ENCODE measurements around the gene SPINK5. TPM values are rescaled to one million over a fixed set of nuclear protein-coding genes. Genes with fewer than 3 reads are reported as not detected.
"Not testable (repeated sequence)": the region's sequence is repeated elsewhere in the genome, so short reads cannot be mapped to it uniquely, and the experiment has no call there.

The SPINK5 gene, protein sequence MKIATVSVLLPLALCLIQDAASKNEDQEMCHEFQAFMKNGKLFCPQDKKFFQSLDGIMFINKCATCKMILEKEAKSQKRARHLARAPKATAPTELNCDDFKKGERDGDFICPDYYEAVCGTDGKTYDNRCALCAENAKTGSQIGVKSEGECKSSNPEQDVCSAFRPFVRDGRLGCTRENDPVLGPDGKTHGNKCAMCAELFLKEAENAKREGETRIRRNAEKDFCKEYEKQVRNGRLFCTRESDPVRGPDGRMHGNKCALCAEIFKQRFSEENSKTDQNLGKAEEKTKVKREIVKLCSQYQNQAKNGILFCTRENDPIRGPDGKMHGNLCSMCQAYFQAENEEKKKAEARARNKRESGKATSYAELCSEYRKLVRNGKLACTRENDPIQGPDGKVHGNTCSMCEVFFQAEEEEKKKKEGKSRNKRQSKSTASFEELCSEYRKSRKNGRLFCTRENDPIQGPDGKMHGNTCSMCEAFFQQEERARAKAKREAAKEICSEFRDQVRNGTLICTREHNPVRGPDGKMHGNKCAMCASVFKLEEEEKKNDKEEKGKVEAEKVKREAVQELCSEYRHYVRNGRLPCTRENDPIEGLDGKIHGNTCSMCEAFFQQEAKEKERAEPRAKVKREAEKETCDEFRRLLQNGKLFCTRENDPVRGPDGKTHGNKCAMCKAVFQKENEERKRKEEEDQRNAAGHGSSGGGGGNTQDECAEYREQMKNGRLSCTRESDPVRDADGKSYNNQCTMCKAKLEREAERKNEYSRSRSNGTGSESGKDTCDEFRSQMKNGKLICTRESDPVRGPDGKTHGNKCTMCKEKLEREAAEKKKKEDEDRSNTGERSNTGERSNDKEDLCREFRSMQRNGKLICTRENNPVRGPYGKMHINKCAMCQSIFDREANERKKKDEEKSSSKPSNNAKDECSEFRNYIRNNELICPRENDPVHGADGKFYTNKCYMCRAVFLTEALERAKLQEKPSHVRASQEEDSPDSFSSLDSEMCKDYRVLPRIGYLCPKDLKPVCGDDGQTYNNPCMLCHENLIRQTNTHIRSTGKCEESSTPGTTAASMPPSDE
- total RNA-seq (2014; rRNA removed; shearing (Covaris generic)) = 0.91 and 1.3 TPM in 2 replicates

DNA sequence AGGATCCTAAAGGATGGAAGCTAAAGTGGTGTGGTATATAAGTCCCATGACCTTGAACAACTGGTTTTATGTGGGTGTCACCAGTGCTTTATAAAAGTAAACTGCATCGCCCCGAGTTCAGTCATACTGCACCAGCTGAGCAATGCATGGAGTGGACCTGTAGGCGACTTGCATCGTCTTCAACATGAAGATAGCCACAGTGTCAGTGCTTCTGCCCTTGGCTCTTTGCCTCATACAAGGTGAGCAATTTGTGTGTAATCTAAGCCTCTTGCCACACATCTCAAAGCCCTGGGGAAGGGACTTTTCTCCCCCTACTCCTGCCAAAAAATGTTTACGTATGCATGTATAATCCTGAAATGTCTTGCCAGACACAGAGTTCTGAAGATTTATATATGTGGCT is at the start of gene SPINK5:
SPINK5 (plus strand) TSS at position 120 of the 400 bp plus-strand sequence; CDS start at position 185, 65 bp downstream.
- H3K4me1 ChIP-seq = no peaks in the 10 kb centered on the region
- H3K36me3 ChIP-seq = no peaks in the 10 kb centered on the region
- H3K4me3 ChIP-seq = no peak within 1 kb of the TSS
- DNase-seq = no peak
- no peaks in the 10 kb centered on the region for H3K9me3 ChIP-seq (replicated peaks)
- H3K27me3 ChIP-seq = no peaks in the 10 kb centered on the region
- no peak within 1 kb of the TSS for H3K27ac ChIP-seq

DNA sequence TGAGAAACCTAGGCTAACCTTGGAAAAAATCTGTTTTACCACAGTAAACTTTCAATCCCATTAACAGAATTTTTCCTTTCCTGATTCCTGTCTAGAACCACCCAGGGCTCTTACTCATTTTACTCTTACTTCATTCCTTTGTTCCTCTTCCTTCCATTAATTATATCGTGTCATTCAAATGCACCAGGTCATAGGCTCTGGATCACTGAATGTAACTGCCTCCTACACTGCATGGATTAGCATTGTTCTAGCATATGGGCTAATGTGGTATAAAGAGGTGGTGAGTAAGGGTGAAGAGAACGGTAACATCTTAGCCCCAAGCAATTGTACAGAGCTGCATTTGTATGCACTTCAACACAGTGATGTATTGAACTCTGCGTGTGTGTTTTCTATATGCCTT is 49.5 kb upstream of the SPINK5 start:
- Histone ChIP-seq H3K4me3 (no peak overlapping the region), H3K9me3 (replicated peaks) (no peaks in the 10 kb centered on the region), H3K27me3 (no peaks in the 10 kb centered on the region), H3K27ac (no peak overlapping the region), H3K4me1 (peaks cover 15% of the 10 kb centered on the region), H3K36me3 (no peaks in the 10 kb centered on the region)
- DNase-seq = no peak

DNA sequence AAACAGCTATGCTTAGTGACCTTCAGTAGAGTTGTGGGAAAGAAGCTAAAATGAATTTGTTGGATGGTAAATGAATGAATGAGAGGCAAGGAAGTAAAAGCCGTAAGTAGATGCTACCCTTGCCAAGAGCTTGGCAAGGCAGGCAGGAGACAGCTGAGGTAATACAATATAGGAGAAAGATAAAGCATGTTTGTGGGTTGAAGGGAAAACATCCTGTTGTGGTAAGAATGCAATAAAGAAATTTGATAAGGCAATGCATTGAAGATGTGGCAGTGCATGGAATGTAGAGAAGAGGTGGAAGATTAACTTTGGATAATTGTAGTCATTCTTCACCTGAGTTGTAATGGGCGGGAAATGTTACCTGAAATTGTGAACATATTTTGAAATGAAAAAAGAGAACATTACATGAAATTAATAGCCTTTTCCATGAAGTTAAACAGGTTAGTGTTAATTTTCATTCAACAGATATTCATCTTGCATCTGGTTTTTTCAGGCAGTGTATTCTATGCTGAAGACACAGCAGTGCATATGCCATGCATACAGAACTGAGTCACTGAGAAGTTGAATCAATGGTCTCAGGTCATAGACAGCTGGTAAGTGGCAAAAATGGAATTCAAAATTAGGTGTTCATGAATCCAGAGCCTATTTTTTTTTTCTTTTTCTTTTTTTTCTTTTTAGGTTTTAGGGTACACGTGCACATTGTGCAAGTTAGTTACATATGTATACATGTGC is 43.4 kb upstream of the SPINK5 start:
- no peak overlapping the region for H3K27ac ChIP-seq
- H3K4me3 ChIP-seq = no peak overlapping the region
- H3K36me3 ChIP-seq = no peaks in the 10 kb centered on the region
- H3K4me1 ChIP-seq = peaks cover 17% of the 10 kb centered on the region
- no peaks in the 10 kb centered on the region for H3K27me3 ChIP-seq
- peak in 1 of 2 experiments; percentile 49 for DNase-seq
- no peaks in the 10 kb centered on the region for H3K9me3 ChIP-seq (replicated peaks)

DNA sequence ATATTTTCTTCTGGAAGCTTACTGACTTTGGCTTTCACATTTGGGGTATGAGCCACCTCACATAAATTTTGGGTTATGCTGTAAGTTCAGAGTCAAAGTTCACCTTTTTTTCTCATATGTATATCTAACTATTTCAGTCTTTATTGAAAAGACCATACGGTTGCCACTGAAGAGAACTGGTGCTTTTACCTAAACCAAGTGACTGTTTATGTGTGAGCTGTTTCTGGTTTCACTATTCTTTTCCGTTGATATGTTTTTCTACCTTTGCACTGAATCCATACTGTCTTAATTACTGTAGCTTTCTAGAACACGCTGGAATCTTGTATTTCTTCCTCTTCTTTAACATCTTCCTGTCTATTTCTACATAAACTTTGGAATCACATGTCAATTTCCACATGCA is 36.3 kb upstream of the SPINK5 start:
- Histone ChIP-seq H3K9me3 (replicated peaks) (no peaks in the 10 kb centered on the region), H3K4me1 (no peaks in the 10 kb centered on the region), H3K36me3 (no peaks in the 10 kb centered on the region), H3K4me3 (no peak overlapping the region), H3K27me3 (no peaks in the 10 kb centered on the region), H3K27ac (no peak overlapping the region)
- DNase-seq = no peak

DNA sequence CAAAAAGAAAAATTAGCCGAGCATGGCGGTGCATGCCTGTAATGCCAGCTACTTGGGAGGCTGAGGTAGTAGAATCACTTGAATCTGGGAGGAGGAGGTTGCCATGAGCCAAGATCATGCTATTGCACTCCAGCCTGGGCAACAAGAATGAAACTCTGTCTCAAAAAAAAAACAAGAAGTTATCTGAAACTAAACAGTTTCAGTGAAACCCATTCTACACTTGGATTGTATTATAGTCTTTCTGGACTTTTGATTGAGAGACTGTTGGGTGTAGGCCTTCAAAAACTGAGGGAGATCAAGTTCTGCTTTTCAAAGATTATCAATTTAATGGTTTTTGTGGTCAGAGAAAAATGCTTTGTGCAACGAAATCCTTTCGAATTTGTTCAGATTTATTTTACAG is 34.6 kb upstream of the SPINK5 start:
- H3K27me3 ChIP-seq = no peaks in the 10 kb centered on the region
- H3K4me3 ChIP-seq = no peak overlapping the region
- no peak for DNase-seq
- no peaks in the 10 kb centered on the region for H3K4me1 ChIP-seq
- H3K36me3 ChIP-seq = no peaks in the 10 kb centered on the region
- no peak overlapping the region for H3K27ac ChIP-seq
- H3K9me3 ChIP-seq (replicated peaks) = no peaks in the 10 kb centered on the region

DNA sequence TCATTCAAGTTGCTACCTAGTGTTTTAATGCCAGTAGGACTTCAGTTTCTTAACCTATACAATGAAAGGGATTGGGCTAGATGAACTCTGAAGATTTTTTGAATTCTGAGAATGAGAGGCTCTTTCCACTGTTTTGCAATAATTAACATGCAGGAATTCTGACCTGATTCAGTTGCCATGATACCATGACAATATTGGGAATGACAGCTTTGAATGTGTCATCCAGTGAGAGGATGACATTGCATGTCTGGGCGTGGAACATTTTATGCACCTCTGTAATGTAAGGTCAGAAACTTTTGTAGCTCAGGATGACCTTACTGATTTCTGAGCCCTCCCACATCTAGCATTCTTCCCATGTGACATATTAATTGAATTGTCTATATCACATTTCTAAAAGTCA is 30.6 kb upstream of the SPINK5 start:
- no peak for DNase-seq
- H3K27ac ChIP-seq = no peak overlapping the region
- H3K4me3 ChIP-seq = no peak overlapping the region
- H3K9me3 ChIP-seq (replicated peaks) = no peaks in the 10 kb centered on the region
- no peaks in the 10 kb centered on the region for H3K4me1 ChIP-seq
- no peaks in the 10 kb centered on the region for H3K36me3 ChIP-seq
- no peaks in the 10 kb centered on the region for H3K27me3 ChIP-seq

DNA sequence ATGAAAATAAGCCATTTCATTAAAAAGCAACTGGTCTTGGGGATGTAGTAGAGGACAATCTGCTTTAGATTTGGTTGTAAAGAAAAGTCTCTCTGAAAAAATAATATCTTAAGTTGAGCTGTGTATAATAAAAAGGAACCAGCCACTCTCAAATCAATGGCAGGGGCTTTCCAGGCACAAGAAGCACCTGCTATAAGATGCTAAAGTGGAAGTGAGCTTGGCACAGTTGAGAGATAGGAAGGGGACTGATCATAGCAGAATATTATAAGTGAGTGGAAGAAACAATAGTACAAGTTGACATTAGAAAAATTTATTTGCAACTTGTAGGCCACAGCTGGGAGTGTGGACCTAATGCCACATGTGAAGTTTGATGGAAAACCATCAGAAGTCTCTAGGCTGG is 28.1 kb upstream of the SPINK5 start:
- H3K36me3 ChIP-seq = no peaks in the 10 kb centered on the region
- no peaks in the 10 kb centered on the region for H3K9me3 ChIP-seq (replicated peaks)
- H3K4me1 ChIP-seq = no peaks in the 10 kb centered on the region
- no peak overlapping the region for H3K27ac ChIP-seq
- no peak for DNase-seq
- no peak overlapping the region for H3K4me3 ChIP-seq
- no peaks in the 10 kb centered on the region for H3K27me3 ChIP-seq

DNA sequence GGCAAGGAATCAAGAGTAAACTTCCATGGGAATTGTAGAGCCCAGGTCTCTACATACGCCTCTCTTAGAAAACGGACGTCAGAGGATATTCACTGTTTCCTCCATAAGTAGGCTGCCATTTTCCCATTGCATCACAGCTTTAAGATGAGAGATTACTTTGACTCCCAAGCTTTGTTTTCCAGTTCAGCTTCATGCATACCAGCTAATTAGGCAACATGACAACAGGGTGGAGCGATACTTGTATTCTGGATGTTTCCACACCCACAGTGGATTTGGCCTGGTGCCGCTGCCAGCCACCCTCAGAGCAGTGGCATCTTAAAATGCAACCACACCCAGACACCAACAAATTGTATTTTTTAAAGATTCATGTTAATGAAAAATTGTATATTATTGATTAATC is 20.9 kb upstream of the SPINK5 start:
- H3K4me3 ChIP-seq = no peak overlapping the region
- no peaks in the 10 kb centered on the region for H3K9me3 ChIP-seq (replicated peaks)
- no peaks in the 10 kb centered on the region for H3K27me3 ChIP-seq
- H3K27ac ChIP-seq = no peak overlapping the region
- no peak for DNase-seq
- H3K4me1 ChIP-seq = no peaks in the 10 kb centered on the region
- no peaks in the 10 kb centered on the region for H3K36me3 ChIP-seq

DNA sequence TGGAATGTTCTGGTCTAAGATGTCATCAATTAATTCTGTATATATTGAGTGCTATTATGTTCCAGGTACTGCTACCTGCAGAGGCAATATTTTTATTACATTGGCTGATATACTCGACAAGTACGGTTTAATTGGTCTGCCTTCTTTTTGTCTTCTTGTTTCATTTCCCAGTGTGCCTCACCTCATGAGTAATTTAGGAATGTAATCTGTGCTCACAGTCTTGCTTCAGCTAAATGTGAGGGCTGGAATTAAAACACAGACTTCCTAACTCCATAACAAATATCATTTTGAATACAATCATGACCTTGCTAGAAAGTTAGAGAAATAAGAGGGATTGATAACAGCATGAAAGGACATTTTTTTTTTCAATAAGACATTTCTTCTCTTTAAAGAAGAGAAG is 20.1 kb upstream of the SPINK5 start:
- H3K4me3 ChIP-seq = no peak overlapping the region
- no peak for DNase-seq
- H3K4me1 ChIP-seq = no peaks in the 10 kb centered on the region
- no peaks in the 10 kb centered on the region for H3K27me3 ChIP-seq
- H3K36me3 ChIP-seq = no peaks in the 10 kb centered on the region
- no peaks in the 10 kb centered on the region for H3K9me3 ChIP-seq (replicated peaks)
- H3K27ac ChIP-seq = no peak overlapping the region

DNA sequence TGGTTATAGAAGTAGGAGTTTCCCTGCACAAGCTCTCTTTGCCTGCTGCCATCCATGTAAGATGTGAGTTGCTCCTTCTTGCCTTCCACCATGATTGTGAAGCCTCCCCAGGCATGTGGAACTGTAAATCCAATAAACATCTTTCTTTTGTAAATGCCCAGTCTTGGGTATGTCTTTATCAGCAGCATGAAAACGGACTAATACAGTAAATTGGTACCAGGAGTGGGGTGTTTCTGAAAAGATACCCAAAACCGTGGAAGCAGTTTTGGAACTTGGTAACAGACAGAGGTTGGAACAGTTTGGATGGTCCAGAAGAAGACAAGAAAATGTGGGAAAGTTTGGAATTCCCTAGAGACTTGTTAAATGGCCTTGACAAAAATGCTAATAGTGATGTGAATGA is 8.6 kb upstream of the SPINK5 start:
- DNase-seq, H3K36me3 ChIP-seq, H3K4me1 ChIP-seq, H3K27me3 ChIP-seq, H3K4me3 ChIP-seq, H3K27ac ChIP-seq: not testable (repeated sequence)
- H3K9me3 ChIP-seq (replicated peaks) = peaks cover 14% of the 10 kb centered on the region

DNA sequence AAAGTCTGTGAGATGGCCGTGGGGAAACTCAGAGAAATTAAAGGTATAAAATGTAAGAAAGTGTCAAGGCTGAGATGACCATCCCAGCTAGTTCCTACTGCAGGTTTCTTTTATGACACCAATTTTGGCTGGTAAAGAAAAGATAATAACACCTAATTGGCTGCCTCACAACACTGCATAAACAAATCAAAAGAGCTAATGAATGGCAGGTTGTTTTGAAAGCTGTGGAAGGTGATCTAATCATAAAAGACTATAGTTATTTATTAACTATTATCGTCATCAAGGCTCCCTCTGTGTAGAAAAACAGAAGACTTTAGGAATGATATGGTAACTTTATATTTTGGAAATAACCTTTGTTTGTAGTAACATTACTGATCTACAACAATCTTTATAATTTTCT is 3.5 kb upstream of the SPINK5 start:
- no peak for DNase-seq
- H3K27me3 ChIP-seq = no peaks in the 10 kb centered on the region
- no peaks in the 10 kb centered on the region for H3K4me1 ChIP-seq
- no peak overlapping the region for H3K27ac ChIP-seq
- no peaks in the 10 kb centered on the region for H3K36me3 ChIP-seq
- no peak overlapping the region for H3K4me3 ChIP-seq
- H3K9me3 ChIP-seq (replicated peaks) = peaks cover 5% of the 10 kb centered on the region; the same call in 1 of the 2 replicates

DNA sequence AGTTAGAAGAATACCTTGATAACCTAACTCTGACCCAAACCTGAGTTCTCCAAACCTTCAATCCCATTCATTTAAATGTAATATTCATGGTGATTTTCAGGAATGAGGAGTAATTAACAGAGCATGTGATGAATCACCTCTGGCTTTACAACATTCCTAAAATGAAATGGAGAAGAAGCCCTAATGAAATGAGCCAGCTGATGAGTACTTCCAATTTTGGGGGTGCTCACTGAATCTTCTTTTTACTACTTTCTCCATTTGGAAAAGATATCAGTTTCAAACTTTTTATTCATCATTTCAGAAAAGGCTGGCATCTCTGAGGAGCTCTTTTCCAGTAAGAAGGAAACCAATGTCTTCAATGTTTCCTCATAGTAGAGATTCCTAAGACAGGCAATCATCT is 2.9 kb upstream of the SPINK5 start:
- Histone ChIP-seq H3K27me3 (no peaks in the 10 kb centered on the region), H3K36me3 (no peaks in the 10 kb centered on the region), H3K4me1 (no peaks in the 10 kb centered on the region), H3K9me3 (replicated peaks) (no peaks in the 10 kb centered on the region; the same call in 1 of the 2 replicates), H3K4me3 (no peak overlapping the region), H3K27ac (no peak overlapping the region)
- no peak for DNase-seq

DNA sequence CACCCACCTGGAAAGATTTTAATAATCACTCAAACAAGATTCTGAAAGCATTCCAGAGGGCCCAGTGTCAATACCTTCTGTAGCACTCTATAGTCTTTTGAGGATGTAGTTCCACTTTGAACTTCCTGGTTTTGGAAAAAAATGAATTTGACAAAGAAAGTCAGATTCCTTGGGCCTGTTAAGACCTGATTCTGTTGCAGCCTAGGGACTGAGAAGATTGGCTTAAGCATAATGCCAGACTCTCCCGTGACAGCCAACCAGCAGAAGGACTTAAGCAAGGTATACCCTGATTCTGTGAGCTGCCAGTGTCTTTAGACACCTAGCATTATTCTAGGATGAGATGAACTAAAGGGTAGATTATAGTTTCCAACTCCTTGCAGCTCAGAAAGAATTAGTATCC is 6.8 kb downstream of the SPINK5 start:
- Histone ChIP-seq H3K4me1 (no peaks in the 10 kb centered on the region), H3K27me3 (no peaks in the 10 kb centered on the region), H3K27ac (no peak overlapping the region), H3K4me3 (no peak overlapping the region), H3K9me3 (replicated peaks) (no peaks in the 10 kb centered on the region), H3K36me3 (no peaks in the 10 kb centered on the region)
- DNase-seq = no peak

DNA sequence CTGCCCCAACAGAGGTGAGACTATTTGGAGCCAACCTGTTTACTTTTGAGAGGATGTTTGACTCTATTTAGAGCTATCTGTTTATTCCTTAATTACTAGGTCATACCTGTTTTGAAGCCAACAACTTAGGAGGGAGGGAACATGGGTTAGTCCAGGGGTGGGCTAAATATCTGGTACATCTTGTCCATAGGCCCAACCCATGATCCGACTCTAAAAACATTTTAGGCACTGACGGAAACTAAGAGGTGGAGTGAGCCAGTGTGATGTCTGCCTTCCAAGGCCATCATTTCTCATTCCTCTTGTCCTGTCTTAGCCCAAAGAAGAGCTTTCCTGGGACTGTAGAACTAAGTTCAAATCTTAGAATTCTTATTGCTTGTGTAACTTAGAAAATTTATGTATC is 8.4 kb downstream of the SPINK5 start:
- H3K27ac ChIP-seq = no peak overlapping the region
- no peaks in the 10 kb centered on the region for H3K4me1 ChIP-seq
- no peaks in the 10 kb centered on the region for H3K9me3 ChIP-seq (replicated peaks)
- H3K36me3 ChIP-seq = no peaks in the 10 kb centered on the region
- H3K27me3 ChIP-seq = no peaks in the 10 kb centered on the region
- DNase-seq = no peak
- H3K4me3 ChIP-seq = no peak overlapping the region

Data from SJCRH30 (cell line).